K562 (cell line): ENCODE results near the gene C1orf174.

Experiments used
- KLF6 ChIP-seq: fragments of 250-450 bp; sonication (Bioruptor Pico); IDR thresholded peaks from 2 replicates; pipeline ENCODE4 v1.4.0; 2020; ENCODE audit warnings: mild to moderate bottlenecking, moderate library complexity, borderline replicate concordance
- MAZ ChIP-seq, 2 experiments: fragments of 450-650 bp in 1 of 2; sonication (generic) in 1 of 2; formaldehyde crosslinking; IDR thresholded peaks in 1 of 2; conservative IDR thresholded peaks in 1 of 2; 2 replicates each; pipeline versions ENCODE4 v1.4.0 to v1.5.0; 2020; ENCODE audit warnings: mild to moderate bottlenecking in 1 of 2, missing genetic modification reagents in 1 of 2
- RAD51 ChIP-seq: fragments of 450-650 bp; IDR thresholded peaks from 2 replicates; pipeline ENCODE4 v1.7.1; 2016; ENCODE audit warnings: low read depth, mild to moderate bottlenecking, borderline replicate concordance
- SMARCA4 ChIP-seq: fragments of 450-650 bp; IDR thresholded peaks from 2 replicates; pipeline ENCODE4 v1.6.1; 2016
- TEAD2 ChIP-seq: fragments of 450-650 bp; IDR thresholded peaks from 2 replicates; pipeline ENCODE4 v1.6.1; 2016; ENCODE audit warnings: missing genetic modification characterization, control low read depth, missing compliant biosample characterization
- ZNF263 ChIP-seq: sonication (generic); formaldehyde crosslinking; IDR thresholded peaks from 2 replicates; pipeline ENCODE4 v1.8.0; 2022; ENCODE audit warnings: mild to moderate bottlenecking, missing genetic modification reagents, borderline replicate concordance
- TF ChIP-seq, protein P1 (sequence below), 3 experiments: IDR thresholded peaks in 2 of 3; conservative IDR thresholded peaks in 1 of 3; 2 replicates each; pipeline ENCODE4 v1.5.1; 2011 to 2012; ENCODE audit warnings: low read length in 3 of 3, mild to moderate bottlenecking in 3 of 3, control low read depth in 2 of 3, improper control_type of control experiment in 1 of 3, inconsistent platforms in 1 of 3, low read depth in 1 of 3, mixed read lengths in 1 of 3, moderate library complexity in 1 of 3; ENCODE audit not compliant: insufficient read depth in 2 of 3

DNA sequence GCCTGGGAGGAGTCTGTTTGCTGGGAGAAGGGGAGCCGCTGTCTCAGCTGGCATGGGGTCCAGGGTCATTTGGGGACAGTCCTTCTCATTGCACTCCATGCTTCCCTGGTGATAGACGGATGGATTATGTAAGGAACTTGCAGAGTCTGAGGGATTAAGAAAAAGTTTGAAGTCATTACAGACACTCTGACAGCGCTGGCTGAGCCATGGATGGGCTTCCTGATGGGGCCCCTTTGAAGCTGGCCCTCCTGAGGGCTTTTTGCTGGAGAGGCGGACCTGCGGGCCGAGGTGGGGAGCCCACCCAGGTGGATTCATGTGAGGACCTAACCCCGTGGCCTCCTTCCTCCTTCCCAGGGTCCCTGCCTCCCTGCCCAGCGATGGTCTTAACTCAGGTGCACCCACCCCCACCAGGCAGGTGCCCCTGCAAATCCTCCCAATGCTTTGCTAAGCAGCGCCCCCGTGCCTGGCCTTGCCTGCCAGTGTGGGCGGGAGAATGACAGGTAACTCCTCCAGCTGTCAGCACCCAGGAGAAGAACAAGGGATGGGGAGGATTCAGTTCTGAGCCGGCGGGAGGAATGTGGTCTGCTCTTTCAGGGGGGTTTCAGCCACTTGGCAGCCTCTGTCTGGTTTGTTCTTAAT lies 24.2 kb upstream of the C1orf174 start:
- no peak for TF ChIP-seq ZNF263 (CRISPR knock-in tag)
- TF ChIP-seq, protein P1, sequence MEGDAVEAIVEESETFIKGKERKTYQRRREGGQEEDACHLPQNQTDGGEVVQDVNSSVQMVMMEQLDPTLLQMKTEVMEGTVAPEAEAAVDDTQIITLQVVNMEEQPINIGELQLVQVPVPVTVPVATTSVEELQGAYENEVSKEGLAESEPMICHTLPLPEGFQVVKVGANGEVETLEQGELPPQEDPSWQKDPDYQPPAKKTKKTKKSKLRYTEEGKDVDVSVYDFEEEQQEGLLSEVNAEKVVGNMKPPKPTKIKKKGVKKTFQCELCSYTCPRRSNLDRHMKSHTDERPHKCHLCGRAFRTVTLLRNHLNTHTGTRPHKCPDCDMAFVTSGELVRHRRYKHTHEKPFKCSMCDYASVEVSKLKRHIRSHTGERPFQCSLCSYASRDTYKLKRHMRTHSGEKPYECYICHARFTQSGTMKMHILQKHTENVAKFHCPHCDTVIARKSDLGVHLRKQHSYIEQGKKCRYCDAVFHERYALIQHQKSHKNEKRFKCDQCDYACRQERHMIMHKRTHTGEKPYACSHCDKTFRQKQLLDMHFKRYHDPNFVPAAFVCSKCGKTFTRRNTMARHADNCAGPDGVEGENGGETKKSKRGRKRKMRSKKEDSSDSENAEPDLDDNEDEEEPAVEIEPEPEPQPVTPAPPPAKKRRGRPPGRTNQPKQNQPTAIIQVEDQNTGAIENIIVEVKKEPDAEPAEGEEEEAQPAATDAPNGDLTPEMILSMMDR (IDR thresholded peaks at IDR 0.05 in 2 of 3, conservative IDR thresholded peaks at IDR 0.05 in 1 of 3; ENCODE audit: insufficient read depth in 2 of 3, low read depth in 1 of 3, low read length in 3 of 3), result no peak
- TF ChIP-seq MAZ (CRISPR knock-in tag; conservative IDR thresholded peaks at IDR 0.05 in 1 of 2, IDR thresholded peaks at IDR 0.05 in 1 of 2), result no peak
- no peak for TF ChIP-seq SMARCA4
- TF ChIP-seq KLF6 (CRISPR knock-in tag), result no peak
- TF ChIP-seq RAD51, result no peak
- TF ChIP-seq TEAD2 (tag), result no peak
